Smooth muscle cell (in vitro differentiated cells): ENCODE data around the gene PKHD1. TPM values are rescaled to one million over a fixed set of nuclear protein-coding genes. Genes with fewer than 3 reads are reported as not detected.

ENCODE experiments used
- DNase-seq: peaks from one replicate; lab custom pipeline; 2025; ENCODE audit not compliant: unreplicated experiment; lab: John Stamatoyannopoulos, UW
- H2AFZ ChIP-seq: fragments of 200-600 bp; sonication (generic); 2 replicates; pipeline ENCODE4 v1.6.0; 2016; ENCODE audit warnings: antibody characterized with exemption, low read depth, mild to moderate bottlenecking
- H3F3A ChIP-seq: fragments of 200-600 bp; sonication (generic); 2 replicates; pipeline ENCODE4 v1.6.0; 2017; ENCODE audit warnings: antibody characterized with exemption, low read depth
- H3K27ac ChIP-seq: fragments of 200-600 bp; sonication (generic); 2 replicates; pipeline ENCODE4 v1.5.1; 2016; ENCODE audit warnings: low read depth, mild to moderate bottlenecking
- H3K27me3 ChIP-seq: fragments of 200-600 bp; sonication (generic); 2 replicates; pipeline ENCODE4 v1.6.1; 2016; ENCODE audit warnings: low read depth, mild to moderate bottlenecking
- H3K36me3 ChIP-seq: fragments of 200-600 bp; sonication (generic); 2 replicates; pipeline ENCODE4 v1.5.1; 2016; ENCODE audit warnings: low read depth
- H3K4me1 ChIP-seq: fragments of 200-600 bp; sonication (generic); 2 replicates; pipeline ENCODE4 v1.5.1; 2016; ENCODE audit warnings: low read depth
- H3K4me2 ChIP-seq: fragments of 200-600 bp; sonication (generic); 2 replicates; pipeline ENCODE4 v1.6.0; 2016; ENCODE audit warnings: mild to moderate bottlenecking
- H3K4me3 ChIP-seq: fragments of 200-600 bp; sonication (generic); 2 replicates; pipeline ENCODE4 v1.5.1; 2016; ENCODE audit warnings: mild to moderate bottlenecking
- H3K79me2 ChIP-seq: fragments of 200-600 bp; sonication (generic); 2 replicates; pipeline ENCODE4 v1.6.0; 2016; ENCODE audit warnings: low read depth, mild to moderate bottlenecking
- H3K9ac ChIP-seq: fragments of 200-600 bp; sonication (generic); 2 replicates; pipeline ENCODE4 v1.6.0; 2016; ENCODE audit warnings: low read depth
- H3K9me3 ChIP-seq: fragments of 200-600 bp; sonication (generic); replicated peaks from 2 replicates; pipeline ENCODE4 v1.5.1; 2016; ENCODE audit warnings: low read depth
- H4K20me1 ChIP-seq: fragments of 200-600 bp; sonication (generic); 2 replicates; pipeline ENCODE4 v1.6.0; 2016; ENCODE audit warnings: low read depth
- WGBS: methylation state at CpG from one replicate; pipeline ENCODE4 v1.1.7; 2016; ENCODE audit warnings: low lambda C conversion rate; 5-methylcytosine and 5-hydroxymethylcytosine counted together
- polyA plus RNA-seq: library from polyadenylated mRNA; unstranded; fragments of >200 nt; fragmentation: Nextera tagmentation; extraction: Ambion mirVana; gene quantifications from 2 replicates; pipeline ENCODE4 v1.2.1, GENCODE V29; 2016
- total RNA-seq: library from RNA; depleted of rRNA; stranded (reverse); fragments of >200 nt; gene quantifications from 2 replicates; pipeline ENCODE4 v1.2.3, GENCODE V29; 2014
- TF ChIP-seq, protein P1 (sequence below): fragments of 200-600 bp; sonication (generic); IDR thresholded peaks from 2 replicates; pipeline ENCODE4 v1.5.1; 2017; ENCODE audit warnings: borderline replicate concordance, mild to moderate bottlenecking, antibody characterized with exemption; ENCODE audit not compliant: insufficient read depth, poor library complexity, severe bottlenecking

PKHD1 gene
- total and polyA plus RNA-seq, 2 experiments from 2014 or later: not detected

DNA sequence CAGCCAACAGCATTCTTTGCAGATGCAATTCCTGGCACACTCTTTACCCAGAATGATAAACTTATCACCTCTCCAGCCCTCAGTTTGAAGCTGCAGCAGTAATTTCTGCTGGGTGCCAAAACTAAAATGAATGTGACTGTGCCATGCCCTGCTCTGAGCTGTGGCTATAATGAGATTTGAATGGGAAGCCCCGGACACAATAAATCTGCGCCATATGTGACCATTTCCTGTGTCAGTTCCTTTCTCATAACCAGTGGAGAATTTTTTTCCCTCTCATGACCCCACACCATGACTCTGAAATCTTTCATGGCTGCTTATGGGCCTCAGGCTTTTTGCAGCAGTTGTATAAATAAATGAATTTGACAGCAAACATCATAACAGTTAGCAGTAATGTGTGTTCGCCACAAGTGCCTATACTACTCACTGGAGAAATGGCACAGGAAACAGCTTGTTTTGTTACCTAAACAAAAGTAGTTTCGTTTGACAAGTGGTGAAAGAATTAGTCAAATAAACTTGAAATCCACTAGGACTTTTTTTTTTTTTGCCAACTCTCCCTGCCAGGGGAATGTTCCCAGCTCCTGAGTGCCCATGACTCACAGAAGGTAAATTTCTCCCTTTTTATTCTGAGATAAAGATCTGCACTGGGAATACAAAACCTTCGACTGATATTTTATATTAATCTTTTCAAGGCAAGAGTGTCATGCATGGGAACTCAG is 408.4 kb downstream of the PKHD1 start:
- Histone ChIP-seq H3F3A (no peaks in the 10 kb centered on the region), H3K9ac (no peak overlapping the region), H3K9me3 (no peaks in the 10 kb centered on the region), H3K36me3 (no peaks in the 10 kb centered on the region), H3K79me2 (no peaks in the 10 kb centered on the region), H2AFZ (no peak overlapping the region), H3K4me1 (no peaks in the 10 kb centered on the region), H3K27me3 (no peaks in the 10 kb centered on the region), H3K4me3 (no peak overlapping the region), H3K4me2 (no peak overlapping the region), H4K20me1 (no peaks in the 10 kb centered on the region), H3K27ac (no peak overlapping the region)
- WGBS: 75% methylated on average over 5 of the region's 5 CpGs
- no peak for DNase-seq
- TF ChIP-seq, protein P1, sequence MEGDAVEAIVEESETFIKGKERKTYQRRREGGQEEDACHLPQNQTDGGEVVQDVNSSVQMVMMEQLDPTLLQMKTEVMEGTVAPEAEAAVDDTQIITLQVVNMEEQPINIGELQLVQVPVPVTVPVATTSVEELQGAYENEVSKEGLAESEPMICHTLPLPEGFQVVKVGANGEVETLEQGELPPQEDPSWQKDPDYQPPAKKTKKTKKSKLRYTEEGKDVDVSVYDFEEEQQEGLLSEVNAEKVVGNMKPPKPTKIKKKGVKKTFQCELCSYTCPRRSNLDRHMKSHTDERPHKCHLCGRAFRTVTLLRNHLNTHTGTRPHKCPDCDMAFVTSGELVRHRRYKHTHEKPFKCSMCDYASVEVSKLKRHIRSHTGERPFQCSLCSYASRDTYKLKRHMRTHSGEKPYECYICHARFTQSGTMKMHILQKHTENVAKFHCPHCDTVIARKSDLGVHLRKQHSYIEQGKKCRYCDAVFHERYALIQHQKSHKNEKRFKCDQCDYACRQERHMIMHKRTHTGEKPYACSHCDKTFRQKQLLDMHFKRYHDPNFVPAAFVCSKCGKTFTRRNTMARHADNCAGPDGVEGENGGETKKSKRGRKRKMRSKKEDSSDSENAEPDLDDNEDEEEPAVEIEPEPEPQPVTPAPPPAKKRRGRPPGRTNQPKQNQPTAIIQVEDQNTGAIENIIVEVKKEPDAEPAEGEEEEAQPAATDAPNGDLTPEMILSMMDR: no peak

DNA sequence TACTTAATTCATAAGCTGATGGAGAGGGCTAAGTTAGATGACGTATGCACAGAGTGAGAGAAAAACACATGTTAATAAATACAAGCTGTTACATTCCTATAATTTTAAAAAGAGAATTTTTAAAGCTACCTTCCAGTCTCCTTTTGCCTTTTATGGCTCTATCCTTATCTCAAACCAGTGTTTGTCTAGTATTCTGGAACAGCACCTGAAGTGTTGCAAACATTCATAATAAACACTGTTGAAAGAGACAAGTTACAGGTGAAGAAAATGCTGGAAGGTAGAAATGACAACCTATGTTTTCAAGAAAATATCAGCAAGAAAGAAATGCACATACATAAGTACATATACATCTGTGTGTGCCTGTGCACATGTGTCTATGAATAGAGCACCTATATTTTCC is 409.1 kb downstream of the PKHD1 start:
- H3K79me2 ChIP-seq: no peaks in the 10 kb centered on the region
- H2AFZ ChIP-seq: no peak overlapping the region
- no peaks in the 10 kb centered on the region for H4K20me1 ChIP-seq
- no peaks in the 10 kb centered on the region for H3K9me3 ChIP-seq
- no peaks in the 10 kb centered on the region for H3K36me3 ChIP-seq
- no peaks in the 10 kb centered on the region for H3F3A ChIP-seq
- 72% methylated on average over 1 of the region's 1 CpG for WGBS
- DNase-seq: no peak
- H3K27me3 ChIP-seq: no peaks in the 10 kb centered on the region
- TF ChIP-seq, protein P1: no peak
- H3K4me1 ChIP-seq: no peaks in the 10 kb centered on the region
- no peak overlapping the region for H3K27ac ChIP-seq
- no peak overlapping the region for H3K9ac ChIP-seq
- H3K4me2 ChIP-seq: no peak overlapping the region
- H3K4me3 ChIP-seq: no peak overlapping the region

DNA sequence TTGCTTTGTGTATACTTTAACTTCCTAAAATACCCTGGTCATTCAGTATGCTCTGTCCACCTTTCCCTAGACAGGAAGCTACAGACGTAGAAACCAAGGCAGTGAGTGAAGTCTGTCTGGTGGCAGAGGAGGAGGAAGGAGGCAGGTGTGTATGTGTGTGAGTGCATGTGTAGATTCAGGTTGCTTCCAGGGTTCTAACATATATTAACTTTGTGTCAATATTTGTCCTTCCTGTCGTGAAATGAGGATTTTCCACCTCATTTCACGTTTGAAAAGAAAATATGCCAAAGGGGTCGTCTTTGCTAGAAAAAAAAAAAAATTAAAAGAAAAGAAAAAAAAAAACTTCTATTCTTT is 411.5 kb downstream of the PKHD1 start:
- Histone ChIP-seq H3K79me2 (no peaks in the 10 kb centered on the region), H3K4me1 (no peaks in the 10 kb centered on the region), H3K27ac (no peak overlapping the region), H3F3A (no peaks in the 10 kb centered on the region), H3K9ac (no peak overlapping the region), H4K20me1 (no peaks in the 10 kb centered on the region), H3K27me3 (no peaks in the 10 kb centered on the region), H3K9me3 (no peaks in the 10 kb centered on the region), H3K4me3 (no peak overlapping the region), H3K36me3 (no peaks in the 10 kb centered on the region), H2AFZ (no peak overlapping the region), H3K4me2 (no peak overlapping the region)
- no peak for DNase-seq
- WGBS: 83% methylated on average over 4 of the region's 4 CpGs
- TF ChIP-seq, protein P1: no peak
